Stimulated activated CD8-positive, alpha-beta memory T cell treated with anti-CD3 and anti-CD28 coated beads, Interleukin-2, amount 100 ng/mL, for 1 hour (primary cell): ENCODE results near the gene TRIM64.
"Not testable (repeated sequence)": the region's sequence is repeated elsewhere in the genome, so short reads cannot be mapped to it uniquely, and the experiment has no call there.

Source experiments
- DNase-seq, 2 donors: peaks; one replicate each; pipeline ENCODE4 v3.0.0-alpha.2; 2020; ENCODE audit warnings: low read depth in 2 of 2

TRIM64 gene

GRCh38 chr11:89965737-89966136 is at the start of gene TRIM64:
Gene TRIM64 (plus strand): TSS chr11:89966037. CDS start chr11:89968504, 2,467 bp downstream.
- DNase-seq, result not testable (repeated sequence)

GRCh38 chr11:89922195-89922660 is 43.6 kb upstream of the TRIM64 start, which contains the start of gene TRIM49D1:
Gene TRIM49D1 (minus strand): TSS chr11:89922245. CDS start chr11:89917710, 4,535 bp downstream.
- DNase-seq, result no peak

GRCh38 chr11:89923764-89924163 is 42.1 kb upstream of the TRIM64 start, which contains the start of gene TRIM49D2:
Gene TRIM49D2 (plus strand): TSS chr11:89924064. CDS start chr11:89926762, 2,698 bp downstream.
- DNase-seq, result not testable (repeated sequence)

- DNase-seq, result not testable (repeated sequence)
Measured at GRCh38 chr11:89960833-89961232, 5.0 kb upstream of the TRIM64 start.
